ENCODE measurements around the gene SEMA6A.

DNA sequence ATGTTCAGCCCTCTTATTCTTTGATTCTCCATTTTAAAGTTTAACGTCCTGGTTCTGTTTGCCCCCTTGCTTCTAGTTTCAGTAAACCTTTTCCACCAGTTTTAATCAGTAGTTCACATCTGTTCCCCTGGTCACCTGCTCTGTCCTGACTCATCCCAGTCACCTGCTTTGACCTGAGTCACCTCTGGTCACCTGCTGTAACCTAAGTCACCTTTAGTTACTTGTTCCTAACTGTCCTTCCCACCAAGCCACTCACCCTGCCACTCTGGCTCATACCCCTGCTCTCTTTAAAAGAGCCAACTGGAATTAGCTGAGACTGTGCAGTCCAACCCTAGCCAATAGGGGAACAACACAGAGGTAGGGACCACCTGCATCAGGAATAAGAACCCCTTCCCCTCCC is 43.0 kb downstream of the SEMA6A start:
- no peak for TF ChIP-seq POLR2A (IDR thresholded peaks at IDR 0.05; ENCODE audit: low read depth, low read length)
- TF ChIP-seq POLR2AphosphoS5 (IDR thresholded peaks at IDR 0.05; ENCODE audit: low read depth, low read length) = no peak
- no peak for TF ChIP-seq TAF1 (IDR thresholded peaks at IDR 0.05; ENCODE audit: borderline replicate concordance, low read depth, low read length)
